Uterus (tissue), 4 donors: ENCODE data around the gene NUDT3. TPM values are rescaled to one million over a fixed set of nuclear protein-coding genes. Genes with fewer than 3 reads are reported as not detected.
A peak's percentile ranks its signal among the peaks of the same experiment; 100 is the strongest.

Experiments used
- DNase-seq, 2 donors: peaks; one replicate each; pipeline ENCODE4 v3.0.0-alpha.2; 2019 to 2020
- H3K27ac ChIP-seq, 2 donors: fragments of 200-600 bp; sonication (generic); 1 replicate in 1 of 2; 2 replicates in 1 of 2; pipeline ENCODE4 v1.5.1; 2016 to 2018
- H3K27me3 ChIP-seq, 2 donors: fragments of 200-600 bp; sonication (generic); one replicate each; pipeline ENCODE4 v1.5.1; 2018 to 2019; ENCODE audit warnings: control low read depth in 1 of 2
- H3K36me3 ChIP-seq, 2 donors: fragments of 200-600 bp; sonication (generic); one replicate each; pipeline ENCODE4 v1.5.1; 2019; ENCODE audit warnings: control low read depth in 1 of 2
- H3K4me1 ChIP-seq, 2 donors: fragments of 200-600 bp; sonication (generic); one replicate each; pipeline ENCODE4 v1.5.1; 2018 to 2019; ENCODE audit warnings: control low read depth in 1 of 2
- H3K4me3 ChIP-seq, 2 donors: fragments of 200-600 bp; sonication (generic); 1 replicate in 1 of 2; 2 replicates in 1 of 2; pipeline ENCODE4 v1.5.1; 2018 to 2019; ENCODE audit warnings: mild to moderate bottlenecking in 1 of 2
- H3K9me3 ChIP-seq, 2 donors: fragments of 200-600 bp; sonication (generic); one replicate each; pipeline ENCODE4 v1.5.1; 2019; ENCODE audit warnings: control low read depth in 1 of 2
- CTCF ChIP-seq, 4 experiments: fragments of 200-600 bp in 2 of 4; fragments of 450-650 bp in 2 of 4; sonication (generic) in 2 of 4; IDR thresholded peaks; one replicate each; pipeline ENCODE4 v1.5.1; 2016 to 2019; ENCODE audit warnings: antibody characterized with exemption in 4 of 4, mild to moderate bottlenecking in 2 of 4, moderate library complexity in 1 of 4
- POLR2A ChIP-seq, 2 donors: fragments of 450-650 bp; IDR thresholded peaks; one replicate each; pipeline ENCODE4 v1.6.1; 2016; ENCODE audit warnings: antibody characterized with exemption in 2 of 2, mild to moderate bottlenecking in 1 of 2, moderate library complexity in 1 of 2
- intact Hi-C: fragments of 100-400 bp; cut with DNase I; formaldehyde crosslinking; loops from one replicate; pipeline ENCODE4 v1.15.1; 2023; ENCODE audit warnings: low total_unique reads
- total RNA-seq, 4 donors: library from RNA; depleted of rRNA in 3 of 4; stranded (reverse); fragments of >200 nt in 3 of 4; gene quantifications; one replicate each; pipeline versions ENCODE4 v1.1.0 to v1.2.4, GENCODE V29; 2014 to 2023
- donor health status: DM: yes; HTN: yes; CAD: no.

The NUDT3 gene
- total RNA-seq, 4 donors from 2014 or later, result 15.6 to 58.8 (median 38.2) TPM

DNA sequence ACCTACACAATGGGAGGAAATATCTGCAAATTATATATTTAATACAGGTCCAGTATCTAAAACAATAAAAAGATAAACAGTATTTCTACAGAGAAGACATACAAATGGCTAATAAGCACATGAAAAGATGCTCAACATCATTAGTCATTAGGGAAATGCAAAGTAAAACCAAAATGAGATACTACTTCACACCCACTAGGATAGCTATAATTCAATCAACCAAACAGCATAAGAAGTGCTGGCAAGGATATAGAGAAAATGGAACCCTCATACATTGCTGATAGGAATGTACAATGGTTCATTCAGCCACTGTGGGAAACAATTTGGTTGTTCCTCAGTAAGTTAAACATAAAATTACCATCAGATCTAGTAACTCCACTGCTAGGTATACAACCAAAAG, 48.7 kb downstream of the NUDT3 start:
- no peaks in the 10 kb centered on the region for H3K36me3 ChIP-seq
- no peak overlapping the region for H3K4me3 ChIP-seq
- DNase-seq, result no peak
- H3K9me3 ChIP-seq, result no peaks in the 10 kb centered on the region
- H3K4me1 ChIP-seq, result peaks cover 4 to 11% of the 10 kb centered on the region in 2 donors
- no peaks in the 10 kb centered on the region for H3K27me3 ChIP-seq
- no peak for TF ChIP-seq POLR2A (IDR thresholded peaks at IDR 0.05)
- H3K27ac ChIP-seq, result no peak overlapping the region
- intact Hi-C loops, result no loop called here

DNA sequence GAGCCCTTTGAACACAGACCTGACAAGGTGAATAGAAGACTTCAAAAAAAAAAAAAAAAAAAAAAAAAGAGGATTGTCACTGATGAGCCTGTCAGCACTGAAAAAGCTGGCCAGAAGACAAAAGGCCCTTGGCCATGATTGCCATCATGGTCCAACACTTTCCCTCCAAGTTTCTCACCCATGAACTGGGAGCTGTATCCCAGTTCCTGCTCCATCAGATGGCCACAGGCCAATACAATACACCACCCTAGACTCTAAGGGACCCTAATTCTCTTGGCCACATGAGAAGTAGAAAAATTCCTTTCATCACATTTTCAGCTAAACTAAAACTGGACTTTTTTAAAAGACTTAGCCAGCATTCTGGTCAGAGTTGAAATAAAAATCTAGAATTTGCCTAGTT, 50.2 kb downstream of the NUDT3 start:
- peak overlapping the region in 1 of 2 donors; percentile 32 for H3K27ac ChIP-seq
- H3K4me1 ChIP-seq, result peaks cover 4 to 11% of the 10 kb centered on the region in 2 donors
- no peak for TF ChIP-seq POLR2A (IDR thresholded peaks at IDR 0.05)
- TF ChIP-seq CTCF (IDR thresholded peaks at IDR 0.05), result no peak
- H3K9me3 ChIP-seq, result no peaks in the 10 kb centered on the region
- no peak overlapping the region for H3K4me3 ChIP-seq
- DNase-seq, result no peak
- H3K36me3 ChIP-seq, result no peaks in the 10 kb centered on the region
- no peaks in the 10 kb centered on the region for H3K27me3 ChIP-seq
- intact Hi-C loops, result no loop called here

- H3K4me1 ChIP-seq, result peaks cover 4 to 11% of the 10 kb centered on the region in 2 donors
- TF ChIP-seq POLR2A (IDR thresholded peaks at IDR 0.05) (peak in 1 of 2 donors; percentile 7), CTCF (IDR thresholded peaks at IDR 0.05) (no peak)
- no peak overlapping the region for H3K4me3 ChIP-seq
- intact Hi-C loops, result no loop called here
- peak overlapping the region; percentile 32 to 74 for H3K27ac ChIP-seq
- no peaks in the 10 kb centered on the region for H3K36me3 ChIP-seq
- DNase-seq, result peak; percentile 37 to 68
- no peaks in the 10 kb centered on the region for H3K27me3 ChIP-seq
- no peaks in the 10 kb centered on the region for H3K9me3 ChIP-seq
Measured at GRCh38 chr6:34341481-34341971, 50.9 kb downstream of the NUDT3 start.

DNA sequence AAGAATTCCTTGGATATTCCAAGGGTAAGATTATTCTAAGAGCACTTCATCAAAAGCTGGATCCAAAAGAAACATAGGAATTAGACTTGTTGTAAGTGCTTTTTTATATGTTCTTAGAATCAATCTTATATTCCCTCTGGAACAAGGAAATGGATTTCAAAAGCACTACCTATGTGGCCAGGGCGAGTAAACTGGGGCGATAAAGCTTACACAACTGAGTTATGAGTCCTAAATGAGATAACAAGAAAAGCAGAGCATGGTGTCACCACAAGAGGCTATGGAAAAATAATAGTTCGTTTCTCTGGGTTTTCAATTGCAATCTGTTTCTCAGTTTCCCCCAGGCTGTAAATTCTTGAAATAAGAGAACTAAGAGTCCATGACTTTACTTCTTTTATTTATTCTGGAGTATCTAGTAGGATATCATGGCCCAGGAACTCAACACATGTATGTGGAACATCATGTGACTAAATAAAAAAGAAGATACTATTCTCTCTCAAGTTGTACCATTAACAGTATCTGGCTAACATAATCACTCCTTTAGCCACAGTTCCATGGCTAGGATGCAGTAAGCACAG, 51.5 kb downstream of the NUDT3 start:
- H3K27ac ChIP-seq, result peak overlapping the region; percentile 32 to 74
- no peak for DNase-seq
- H3K4me3 ChIP-seq, result no peak overlapping the region
- H3K27me3 ChIP-seq, result no peaks in the 10 kb centered on the region
- TF ChIP-seq CTCF (IDR thresholded peaks at IDR 0.05) (no peak), POLR2A (IDR thresholded peaks at IDR 0.05) (peak in 1 of 2 donors; percentile 10)
- peaks cover 4 to 11% of the 10 kb centered on the region in 2 donors for H3K4me1 ChIP-seq
- intact Hi-C loops, result no loop called here
- no peaks in the 10 kb centered on the region for H3K36me3 ChIP-seq
- H3K9me3 ChIP-seq, result no peaks in the 10 kb centered on the region

DNA sequence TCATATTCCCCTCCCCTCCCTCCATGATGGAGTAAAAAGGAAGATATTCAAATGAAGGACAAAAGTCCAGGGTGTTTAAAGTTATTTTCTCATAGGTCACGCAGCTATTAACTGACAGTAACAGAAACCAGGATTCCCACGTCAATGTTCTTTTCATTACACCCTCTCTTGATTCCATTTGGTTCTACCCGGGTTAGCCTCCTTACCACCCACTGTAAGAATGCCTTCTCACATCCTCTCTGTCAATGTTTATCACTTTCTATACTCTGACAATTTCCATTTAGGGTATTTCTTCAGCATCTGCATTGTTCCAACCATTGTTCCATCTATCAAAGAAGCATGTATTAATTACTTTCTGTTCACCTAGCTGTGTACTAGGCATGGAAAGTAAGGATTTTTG, 52.1 kb downstream of the NUDT3 start:
- no peaks in the 10 kb centered on the region for H3K36me3 ChIP-seq
- no peaks in the 10 kb centered on the region for H3K27me3 ChIP-seq
- intact Hi-C loops, result no loop called here
- no peak overlapping the region for H3K4me3 ChIP-seq
- peaks cover 4 to 11% of the 10 kb centered on the region in 2 donors for H3K4me1 ChIP-seq
- peak overlapping the region; percentile 32 to 74 for H3K27ac ChIP-seq
- DNase-seq, result no peak
- TF ChIP-seq POLR2A (IDR thresholded peaks at IDR 0.05) (no peak), CTCF (IDR thresholded peaks at IDR 0.05) (no peak)
- no peaks in the 10 kb centered on the region for H3K9me3 ChIP-seq
